CD4-positive, alpha-beta T cell treated with Interferon alpha-2 for 1 hour (primary cell): Measurements from ENCODE around the gene UST.
"Not testable (repeated sequence)": the region's sequence is repeated elsewhere in the genome, so short reads cannot be mapped to it uniquely, and the experiment has no call there.

Experiments
- DNase-seq, 2 donors: peaks; one replicate each; pipeline ENCODE4 v3.0.0-alpha.2; 2020 to 2022

UST gene

GRCh38 chr6:148983966-148984365, 237.1 kb downstream of the UST start:
- DNase-seq: no peak

- DNase-seq: no peak
Measured at GRCh38 chr6:148984531-148985056, 237.8 kb downstream of the UST start.

GRCh38 chr6:148985499-148985898, 238.7 kb downstream of the UST start:
- no peak for DNase-seq

GRCh38 chr6:148986608-148987007, 239.8 kb downstream of the UST start:
- DNase-seq: no peak

GRCh38 chr6:148987982-148988381, 241.2 kb downstream of the UST start:
- no peak for DNase-seq

- no peak for DNase-seq
Measured at GRCh38 chr6:148989585-148989984, 242.8 kb downstream of the UST start.

- DNase-seq: no peak
Measured at GRCh38 chr6:148990403-148990802, 243.6 kb downstream of the UST start.

- DNase-seq: no peak
Measured at GRCh38 chr6:148996815-148997214, 250.0 kb downstream of the UST start.

- no peak for DNase-seq
Measured at GRCh38 chr6:148997865-148998264, 251.0 kb downstream of the UST start.

- DNase-seq: no peak
Measured at GRCh38 chr6:148998704-148999103, 251.9 kb downstream of the UST start.

- DNase-seq: no peak
Measured at GRCh38 chr6:148999501-148999900, 252.7 kb downstream of the UST start.

- DNase-seq: no peak
Measured at GRCh38 chr6:148999929-149000468, 253.2 kb downstream of the UST start.

GRCh38 chr6:149001422-149001821, 254.6 kb downstream of the UST start:
- DNase-seq: no peak

GRCh38 chr6:149003560-149003959, 256.7 kb downstream of the UST start:
- DNase-seq: no peak

- DNase-seq: no peak
Measured at GRCh38 chr6:149004664-149005063, 257.8 kb downstream of the UST start.

GRCh38 chr6:149006236-149006635, 259.4 kb downstream of the UST start:
- DNase-seq: not testable (repeated sequence)

GRCh38 chr6:149006671-149007070, 259.8 kb downstream of the UST start:
- DNase-seq: no peak

- no peak for DNase-seq
Measured at GRCh38 chr6:149007846-149008245, 261.0 kb downstream of the UST start.

GRCh38 chr6:149008741-149009140, 261.9 kb downstream of the UST start:
- no peak for DNase-seq

- no peak for DNase-seq
Measured at GRCh38 chr6:149012040-149012545, 265.3 kb downstream of the UST start.

GRCh38 chr6:149013586-149014344, 266.9 kb downstream of the UST start:
- DNase-seq: no peak

GRCh38 chr6:149014631-149015534, 268.1 kb downstream of the UST start:
- no peak for DNase-seq
